HEK293 (cell line): ENCODE data around the gene RIMKLB.

Source experiments
- CTCF ChIA-PET: fragments of 350-600 bp; formaldehyde crosslinking; extraction: SDS; loops from one replicate; lab custom pipeline; 2021; ENCODE audit warnings: antibody characterized with exemption; lab: Yijun Ruan, JAX
- POLR2A ChIA-PET: fragments of 300-600 bp; formaldehyde crosslinking; extraction: SDS; loops from one replicate; lab custom pipeline; 2020; ENCODE audit warnings: antibody characterized with exemption, inconsistent platforms; lab: Yijun Ruan, JAX
- H3K27ac ChIP-seq: fragments of 200-500 bp; sonication (Bioruptor generic); 2 replicates; pipeline ENCODE4 v1.5.1; 2014; ENCODE audit warnings: low read depth, low read length, control low read depth, inconsistent platforms; ENCODE audit errors: extremely low read depth
- H3K36me3 ChIP-seq, 2 experiments: fragments of 200-500 bp in 1 of 2; sonication (Bioruptor generic) in 1 of 2; 1 replicate in 1 of 2; 2 replicates in 1 of 2; pipeline ENCODE4 v1.5.1; 2014 to 2017; ENCODE audit warnings: inconsistent platforms in 2 of 2, low read length in 2 of 2; ENCODE audit not compliant: control insufficient read depth in 2 of 2, insufficient read depth in 1 of 2
- H3K4me1 ChIP-seq: fragments of 200-500 bp; sonication (Bioruptor generic); 2 replicates; pipeline ENCODE4 v1.5.1; 2014; ENCODE audit warnings: mild to moderate bottlenecking, low read length, inconsistent platforms; ENCODE audit not compliant: control insufficient read depth, insufficient read depth
- H3K4me3 ChIP-seq: 2 replicates; pipeline ENCODE4 v1.5.1; 2011; ENCODE audit warnings: low read depth, mild to moderate bottlenecking, control low read depth, low read length, moderate library complexity
- H3K9me3 ChIP-seq: fragments of 200-500 bp; sonication (Bioruptor generic); 2 replicates; pipeline ENCODE4 v1.5.1; 2014; ENCODE audit warnings: low read depth, low read length, inconsistent platforms; ENCODE audit not compliant: control insufficient read depth, insufficient read depth
- HOXC10 ChIP-seq: sonication (generic); formaldehyde crosslinking; IDR thresholded peaks from 2 replicates; pipeline ENCODE4 v1.8.1; 2023; ENCODE audit warnings: mild to moderate bottlenecking, missing genetic modification reagents
- KLF7 ChIP-seq: fragments of 450-650 bp; formaldehyde crosslinking; IDR thresholded peaks from 2 replicates; pipeline ENCODE4 v1.5.1; 2016; ENCODE audit warnings: missing biosample characterization, missing genetic modification characterization, borderline replicate concordance
- OVOL3 ChIP-seq: fragments of 450-650 bp; formaldehyde crosslinking; IDR thresholded peaks from 2 replicates; pipeline ENCODE4 v1.5.1; 2016; ENCODE audit warnings: missing biosample characterization, missing genetic modification characterization
- RBAK ChIP-seq: fragments of 450-650 bp; formaldehyde crosslinking; IDR thresholded peaks from 2 replicates; pipeline ENCODE4 v1.5.1; 2016; ENCODE audit warnings: missing biosample characterization, missing genetic modification characterization
- ZBTB21 ChIP-seq: fragments of 450-650 bp; formaldehyde crosslinking; IDR thresholded peaks from 2 replicates; pipeline ENCODE4 v1.5.1; 2017; ENCODE audit warnings: missing biosample characterization, missing genetic modification characterization
- ZFHX2 ChIP-seq: fragments of 450-650 bp; formaldehyde crosslinking; conservative IDR thresholded peaks from 2 replicates; pipeline ENCODE4 v1.5.1; 2016; ENCODE audit warnings: missing biosample characterization, missing genetic modification characterization
- ZNF510 ChIP-seq: fragments of 450-650 bp; formaldehyde crosslinking; IDR thresholded peaks from 2 replicates; pipeline ENCODE4 v1.5.1; 2018; ENCODE audit warnings: mild to moderate bottlenecking, missing genetic modification characterization, missing biosample characterization; ENCODE audit not compliant: insufficient replicate concordance
- ZNF529 ChIP-seq: fragments of 450-650 bp; formaldehyde crosslinking; IDR thresholded peaks from 2 replicates; pipeline ENCODE4 v1.5.1; 2017; ENCODE audit warnings: missing genetic modification characterization, missing biosample characterization; ENCODE audit not compliant: insufficient replicate concordance
- ZNF549 ChIP-seq: fragments of 450-650 bp; IDR thresholded peaks from 2 replicates; pipeline ENCODE4 v1.5.1; 2018; ENCODE audit warnings: missing biosample characterization, missing genetic modification characterization, mild to moderate bottlenecking, inconsistent platforms, moderate library complexity
- ZNF670 ChIP-seq: fragments of 450-650 bp; formaldehyde crosslinking; IDR thresholded peaks from 2 replicates; pipeline ENCODE4 v1.5.1; 2016; ENCODE audit warnings: missing biosample characterization, missing genetic modification characterization, low read depth
- ZNF701 ChIP-seq: fragments of 450-650 bp; formaldehyde crosslinking; IDR thresholded peaks from 2 replicates; pipeline ENCODE4 v1.5.1; 2016; ENCODE audit warnings: missing biosample characterization, missing genetic modification characterization
- ZXDB ChIP-seq: fragments of 450-650 bp; formaldehyde crosslinking; IDR thresholded peaks from 2 replicates; pipeline ENCODE4 v1.5.1; 2016; ENCODE audit warnings: missing biosample characterization, missing genetic modification characterization
- TF ChIP-seq, protein P1 (sequence below): fragments of 450-650 bp; formaldehyde crosslinking; IDR thresholded peaks from 2 replicates; pipeline ENCODE4 v1.5.1; 2016; ENCODE audit warnings: missing biosample characterization, missing genetic modification characterization
- TF ChIP-seq, protein P2 (sequence below): fragments of 450-650 bp; formaldehyde crosslinking; IDR thresholded peaks from 2 replicates; pipeline ENCODE4 v1.5.1; 2016; ENCODE audit warnings: missing biosample characterization, missing genetic modification characterization
- TF ChIP-seq, protein P3 (sequence below): fragments of 450-650 bp; formaldehyde crosslinking; IDR thresholded peaks from 2 replicates; pipeline ENCODE4 v1.5.1; 2016; ENCODE audit warnings: missing biosample characterization, missing genetic modification characterization

Gene RIMKLB

DNA sequence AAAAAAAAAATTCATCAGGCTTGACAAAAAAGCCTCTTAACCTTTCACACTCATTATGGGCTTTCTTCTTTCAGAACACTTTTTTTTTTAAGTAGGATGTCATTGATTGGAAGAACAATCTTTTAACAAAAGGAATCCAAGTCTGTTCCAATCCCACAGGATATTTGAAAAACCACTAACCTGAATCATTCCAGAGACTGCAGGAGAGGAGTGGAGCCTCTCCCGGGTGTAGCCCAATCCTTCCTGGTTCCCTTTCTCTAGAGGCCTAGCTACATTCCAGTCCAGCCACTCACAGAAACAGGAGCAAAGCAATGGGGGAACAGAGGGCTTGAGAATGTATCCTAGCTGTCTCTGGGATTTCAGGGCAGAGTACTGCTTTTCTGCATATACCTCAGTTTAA is 39.4 kb upstream of the RIMKLB start:
- Histone ChIP-seq H3K27ac (no peak overlapping the region), H3K4me3 (no peak overlapping the region), H3K36me3 (no peaks in the 10 kb centered on the region)
- POLR2A ChIA-PET = no interaction called here
- CTCF ChIA-PET = interaction anchor here (0.7 to 2.7 kb wide), 10 partner anchors 12 to 543 kb away, joined by 3 to 26 read pairs (median 6); partner anchors contain the start of gene A2ML1
- TF ChIP-seq HOXC10 (CRISPR knock-in tag) (no peak), ZXDB (no peak), ZBTB21 (tag by site-specific recombination) (no peak)
- TF ChIP-seq, all 188 proteins: peak for 0
- H3K4me1 ChIP-seq = no peaks in the 10 kb centered on the region
- H3K9me3 ChIP-seq = no peaks in the 10 kb centered on the region

DNA sequence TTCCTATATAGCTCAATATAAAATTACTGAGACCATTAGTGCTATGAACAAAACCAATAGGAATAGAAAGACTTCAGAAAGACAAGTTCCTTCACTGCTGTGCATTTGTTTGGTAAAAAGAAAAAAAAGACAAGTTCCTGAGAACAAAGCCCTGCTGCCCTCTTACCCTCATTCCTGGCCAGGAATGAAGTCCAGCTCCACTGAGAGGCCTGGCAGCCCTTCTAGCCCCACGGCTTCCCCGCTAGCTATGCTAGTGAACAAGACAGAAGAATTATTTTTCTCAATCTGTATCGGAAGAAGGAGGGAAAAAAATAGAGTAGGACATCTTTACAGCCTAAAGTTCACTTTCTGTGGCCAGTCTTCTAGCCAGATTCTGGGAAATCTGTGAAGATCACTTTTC is 36.8 kb upstream of the RIMKLB start:
- no peak overlapping the region for H3K27ac ChIP-seq
- H3K4me1 ChIP-seq = no peaks in the 10 kb centered on the region
- TF ChIP-seq, protein P1, sequence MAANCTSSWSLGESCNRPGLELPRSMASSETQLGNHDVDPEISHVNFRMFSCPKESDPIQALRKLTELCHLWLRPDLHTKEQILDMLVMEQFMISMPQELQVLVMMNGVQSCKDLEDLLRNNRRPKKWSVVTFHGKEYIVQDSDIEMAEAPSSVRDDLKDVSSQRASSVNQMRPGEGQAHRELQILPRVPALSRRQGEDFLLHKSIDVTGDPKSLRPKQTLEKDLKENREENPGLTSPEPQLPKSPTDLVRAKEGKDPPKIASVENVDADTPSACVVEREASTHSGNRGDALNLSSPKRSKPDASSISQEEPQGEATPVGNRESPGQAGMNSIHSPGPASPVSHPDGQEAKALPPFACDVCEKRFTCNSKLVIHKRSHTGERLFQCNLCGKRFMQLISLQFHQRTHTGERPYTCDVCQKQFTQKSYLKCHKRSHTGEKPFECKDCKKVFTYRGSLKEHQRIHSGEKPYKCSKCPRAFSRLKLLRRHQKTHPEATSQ (tag by site-specific recombination) = no peak
- TF ChIP-seq KLF7 (tag by site-specific recombination) = no peak
- no peak for TF ChIP-seq ZNF670
- no peak for TF ChIP-seq RBAK
- no peak for TF ChIP-seq OVOL3 (tag by site-specific recombination)
- TF ChIP-seq ZNF510 = no peak
- TF ChIP-seq ZNF549 = no peak
- TF ChIP-seq ZNF529 (tag by site-specific recombination) = no peak
- TF ChIP-seq, protein P2, sequence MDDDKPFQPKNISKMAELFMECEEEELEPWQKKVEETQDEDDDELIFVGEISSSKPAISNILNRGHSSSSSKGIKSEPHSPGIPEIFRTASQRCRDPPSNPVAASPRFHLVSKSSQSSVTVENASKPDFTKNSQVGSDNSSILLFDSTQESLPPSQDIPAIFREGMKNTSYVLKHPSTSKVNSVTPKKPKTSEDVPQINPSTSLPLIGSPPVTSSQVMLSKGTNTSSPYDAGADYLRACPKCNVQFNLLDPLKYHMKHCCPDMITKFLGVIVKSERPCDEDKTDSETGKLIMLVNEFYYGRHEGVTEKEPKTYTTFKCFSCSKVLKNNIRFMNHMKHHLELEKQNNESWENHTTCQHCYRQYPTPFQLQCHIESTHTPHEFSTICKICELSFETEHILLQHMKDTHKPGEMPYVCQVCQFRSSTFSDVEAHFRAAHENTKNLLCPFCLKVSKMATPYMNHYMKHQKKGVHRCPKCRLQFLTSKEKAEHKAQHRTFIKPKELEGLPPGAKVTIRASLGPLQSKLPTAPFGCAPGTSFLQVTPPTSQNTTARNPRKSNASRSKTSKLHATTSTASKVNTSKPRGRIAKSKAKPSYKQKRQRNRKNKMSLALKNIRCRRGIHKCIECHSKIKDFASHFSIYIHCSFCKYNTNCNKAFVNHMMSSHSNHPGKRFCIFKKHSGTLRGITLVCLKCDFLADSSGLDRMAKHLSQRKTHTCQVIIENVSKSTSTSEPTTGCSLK (tag by site-specific recombination) = no peak
- TF ChIP-seq ZFHX2 (tag by site-specific recombination) = no peak
- no peak for TF ChIP-seq ZNF701 (tag by site-specific recombination)
- H3K9me3 ChIP-seq = no peaks in the 10 kb centered on the region
- H3K4me3 ChIP-seq = no peak overlapping the region
- ChIA-PET POLR2A (interaction anchor here (0.6 kb wide), 1 partner anchor 33 kb away, joined by 3 read pairs; no protein-coding TSS in a partner anchor), CTCF (interaction anchor here (0.7 to 2.6 kb wide), 4 partner anchors 21 to 389 kb away, joined by 4 to 9 read pairs (median 6); no protein-coding TSS in a partner anchor)
- no peaks in the 10 kb centered on the region for H3K36me3 ChIP-seq

DNA sequence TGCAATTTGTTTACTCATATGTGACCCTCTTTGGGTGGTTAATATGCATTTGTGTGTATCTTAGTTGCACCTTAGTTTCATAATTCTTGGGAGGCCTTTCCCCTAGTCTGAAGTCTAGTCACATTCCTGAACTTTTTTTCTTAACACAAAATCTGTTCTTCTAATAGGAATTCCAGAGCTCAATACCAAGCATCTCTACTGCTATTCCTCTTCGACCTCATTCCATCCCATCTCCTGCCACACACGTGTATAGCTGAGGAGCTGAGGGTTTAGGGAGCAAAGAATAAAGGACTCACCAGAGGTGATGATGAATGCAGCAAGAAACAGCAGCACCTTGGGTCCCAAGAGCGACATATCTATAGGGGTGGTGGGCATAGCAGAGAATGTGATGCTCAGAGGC is 36.0 kb upstream of the RIMKLB start:
- no peaks in the 10 kb centered on the region for H3K9me3 ChIP-seq
- TF ChIP-seq, protein P3, sequence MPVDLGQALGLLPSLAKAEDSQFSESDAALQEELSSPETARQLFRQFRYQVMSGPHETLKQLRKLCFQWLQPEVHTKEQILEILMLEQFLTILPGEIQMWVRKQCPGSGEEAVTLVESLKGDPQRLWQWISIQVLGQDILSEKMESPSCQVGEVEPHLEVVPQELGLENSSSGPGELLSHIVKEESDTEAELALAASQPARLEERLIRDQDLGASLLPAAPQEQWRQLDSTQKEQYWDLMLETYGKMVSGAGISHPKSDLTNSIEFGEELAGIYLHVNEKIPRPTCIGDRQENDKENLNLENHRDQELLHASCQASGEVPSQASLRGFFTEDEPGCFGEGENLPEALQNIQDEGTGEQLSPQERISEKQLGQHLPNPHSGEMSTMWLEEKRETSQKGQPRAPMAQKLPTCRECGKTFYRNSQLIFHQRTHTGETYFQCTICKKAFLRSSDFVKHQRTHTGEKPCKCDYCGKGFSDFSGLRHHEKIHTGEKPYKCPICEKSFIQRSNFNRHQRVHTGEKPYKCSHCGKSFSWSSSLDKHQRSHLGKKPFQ (tag by site-specific recombination) = no peak
- no peaks in the 10 kb centered on the region for H3K4me1 ChIP-seq
- H3K4me3 ChIP-seq = no peak overlapping the region
- POLR2A ChIA-PET = no interaction called here
- no peak overlapping the region for H3K27ac ChIP-seq
- CTCF ChIA-PET = interaction anchor here (0.7 to 2.6 kb wide), 4 partner anchors 15 to 388 kb away, joined by 3 to 9 read pairs (median 5); no protein-coding TSS in a partner anchor
- no peaks in the 10 kb centered on the region for H3K36me3 ChIP-seq
